Ureter (tissue), 1 donor: ENCODE results near the gene FUBP3. TPM values are rescaled to one million over a fixed set of nuclear protein-coding genes. Genes with fewer than 3 reads are reported as not detected.
"Not testable (repeated sequence)": the region's sequence is repeated elsewhere in the genome, so short reads cannot be mapped to it uniquely, and the experiment has no call there.

Experiments
- DNase-seq: peaks from one replicate; pipeline ENCODE4 v3.0.0-alpha.2; 2020; ENCODE audit warnings: low spot score
- total RNA-seq: library from RNA; stranded (reverse); gene quantifications from one replicate; pipeline ENCODE4 v1.2.4, GENCODE V29; 2023
- donor health status: DM: yes; HTN: yes; CAD: no.

The FUBP3 gene
- total RNA-seq, 1 donor from 2014 or later, result 58.4 TPM

DNA sequence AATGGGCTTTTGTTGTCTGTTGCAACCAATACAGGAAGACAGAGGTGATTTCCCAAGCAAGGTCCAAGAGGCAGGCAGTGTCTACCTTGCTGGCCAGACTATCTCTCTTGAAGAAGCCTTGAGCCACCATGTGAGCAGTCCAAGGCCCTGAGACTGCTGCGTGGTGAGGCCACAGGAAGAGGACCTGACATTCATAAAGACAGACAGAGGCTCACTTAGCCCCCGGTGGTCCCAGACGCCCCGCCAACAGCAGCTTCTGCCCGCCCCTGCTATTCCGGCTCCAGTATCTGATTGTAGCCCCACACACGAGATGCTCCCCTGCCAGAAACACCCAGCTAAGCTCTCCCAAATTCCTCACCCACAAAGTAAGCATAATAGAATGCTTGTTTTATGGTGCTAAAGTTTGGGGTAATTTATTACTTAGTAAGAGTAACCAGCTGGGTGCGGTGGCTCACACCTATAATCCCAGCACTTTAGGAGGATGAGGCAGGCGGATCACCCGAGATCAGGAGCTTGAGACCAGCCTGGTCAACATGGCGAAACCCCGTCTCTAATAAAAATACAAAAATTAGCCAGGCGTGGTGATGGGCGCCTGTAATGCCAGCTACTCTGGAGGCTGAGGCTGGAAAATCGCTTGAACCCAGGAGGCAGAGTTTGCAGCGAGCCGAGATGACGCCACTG, 22.8 kb upstream of the FUBP3 start:
- DNase-seq, result no peak

DNA sequence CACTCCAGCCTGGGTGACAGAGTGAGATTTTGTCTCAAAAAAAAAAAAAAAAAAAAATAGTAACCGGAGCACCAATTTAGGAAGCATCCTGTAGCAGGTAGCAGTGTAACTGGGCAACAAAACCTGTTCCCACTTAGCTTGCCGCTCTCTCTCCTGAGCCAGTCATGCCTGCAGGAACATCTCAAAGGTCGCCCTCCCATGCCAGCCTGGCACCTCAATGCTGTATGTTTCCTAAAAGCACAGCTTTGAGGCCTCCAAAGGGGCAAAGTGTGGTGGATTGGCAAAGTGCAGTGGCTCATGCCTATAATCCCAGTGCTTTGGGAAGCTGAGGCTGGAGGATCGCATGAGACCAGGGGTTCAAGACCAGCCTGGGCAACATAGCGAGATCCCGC, 22.3 kb upstream of the FUBP3 start:
- DNase-seq, result no peak

DNA sequence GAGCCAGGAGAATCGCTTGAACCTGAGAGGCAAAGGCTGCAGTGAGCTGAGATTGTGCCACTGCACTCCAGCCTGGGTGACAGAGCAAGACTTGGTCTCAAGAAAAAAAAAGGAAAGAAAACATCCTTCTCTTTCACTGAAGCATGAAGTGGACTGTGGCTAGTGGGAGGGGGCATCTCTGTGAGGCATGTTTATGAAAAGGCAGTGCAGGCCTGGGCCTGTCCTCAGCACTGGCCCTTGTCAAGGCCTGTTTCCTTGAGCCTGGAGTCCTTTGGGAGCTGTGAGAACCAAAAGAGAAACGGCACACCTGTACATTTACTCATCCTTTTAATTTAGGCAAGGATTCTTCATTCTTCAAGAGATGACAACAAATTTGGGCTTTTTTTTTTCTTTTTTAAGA, 18.3 kb upstream of the FUBP3 start:
- peak; percentile 68 for DNase-seq

DNA sequence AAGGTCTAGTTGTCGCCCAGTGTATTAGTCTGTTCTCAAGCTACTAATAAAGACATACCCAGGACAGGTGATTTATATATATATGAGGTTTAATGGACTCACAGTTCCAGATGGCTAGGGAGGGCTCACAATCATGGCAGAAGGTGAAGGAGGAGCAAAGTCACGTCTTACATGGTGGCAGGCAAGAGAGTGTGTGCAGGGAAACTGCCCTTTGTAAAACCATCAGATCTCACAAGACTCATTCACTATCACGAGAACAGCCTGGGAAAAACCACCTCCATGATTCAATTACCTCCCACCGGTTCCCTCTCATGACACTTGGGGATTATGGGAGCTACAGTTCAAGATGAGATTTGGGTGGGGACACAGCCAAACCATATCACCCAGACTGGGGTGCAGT, 16.9 kb upstream of the FUBP3 start:
- DNase-seq, result not testable (repeated sequence)

DNA sequence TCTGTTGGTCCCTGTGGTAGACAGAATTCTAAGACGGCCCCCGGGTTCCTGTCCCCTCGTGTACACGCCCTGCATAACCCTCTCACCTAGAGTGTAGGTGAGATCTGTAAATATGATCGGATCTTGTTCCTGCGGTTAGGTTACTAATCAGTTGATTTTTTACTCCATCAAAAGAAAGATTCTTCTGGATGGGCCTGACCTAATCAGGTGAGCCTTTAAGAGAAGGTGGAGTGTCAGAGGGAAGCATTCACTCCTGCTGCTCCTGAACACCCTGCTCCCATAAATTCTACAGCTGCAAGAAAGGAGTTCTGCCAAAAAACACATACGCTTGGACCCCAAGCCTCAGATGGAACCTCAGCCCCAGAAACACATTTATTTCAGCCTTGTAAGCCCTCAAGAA, 15.6 kb upstream of the FUBP3 start:
- DNase-seq, result no peak

DNA sequence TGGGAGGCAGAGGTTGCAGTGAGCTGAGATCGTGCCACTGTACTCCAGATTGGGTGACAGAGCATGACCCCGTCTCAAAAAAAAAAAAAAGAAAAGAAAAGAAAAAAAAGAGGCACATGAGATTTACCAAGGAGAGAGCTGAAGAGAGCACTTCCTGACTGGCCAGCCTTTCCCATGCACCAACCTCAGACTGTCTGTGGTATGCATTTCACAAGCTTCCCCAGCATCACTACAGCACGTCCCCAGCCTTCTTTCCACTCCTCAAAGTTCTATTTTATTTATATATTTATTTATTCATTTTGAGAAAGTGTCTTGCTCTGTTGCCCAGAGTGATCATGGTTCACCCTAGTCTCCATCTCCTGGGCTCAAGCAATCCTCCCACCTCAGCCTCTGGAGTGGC, 13.6 kb upstream of the FUBP3 start:
- DNase-seq, result no peak

DNA sequence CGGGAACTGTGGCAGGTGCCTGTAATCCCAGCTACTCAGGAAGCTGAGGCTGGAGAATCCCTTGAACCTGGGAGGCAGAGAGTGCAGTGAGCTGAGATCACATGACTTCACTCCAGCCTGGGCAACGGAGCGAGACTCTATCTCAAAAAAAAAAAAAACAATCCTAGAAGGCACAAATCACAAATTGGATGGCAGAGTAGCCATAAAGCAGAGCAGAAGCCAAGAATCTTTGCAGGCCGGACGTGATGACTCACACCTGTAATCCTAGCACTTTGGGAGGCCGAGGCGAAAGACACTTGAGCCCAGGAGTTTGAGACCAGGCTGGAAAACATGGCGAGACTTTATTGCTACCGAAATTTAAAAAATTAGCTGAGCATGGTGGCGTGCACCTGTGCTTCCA, 9.2 kb upstream of the FUBP3 start:
- no peak for DNase-seq

DNA sequence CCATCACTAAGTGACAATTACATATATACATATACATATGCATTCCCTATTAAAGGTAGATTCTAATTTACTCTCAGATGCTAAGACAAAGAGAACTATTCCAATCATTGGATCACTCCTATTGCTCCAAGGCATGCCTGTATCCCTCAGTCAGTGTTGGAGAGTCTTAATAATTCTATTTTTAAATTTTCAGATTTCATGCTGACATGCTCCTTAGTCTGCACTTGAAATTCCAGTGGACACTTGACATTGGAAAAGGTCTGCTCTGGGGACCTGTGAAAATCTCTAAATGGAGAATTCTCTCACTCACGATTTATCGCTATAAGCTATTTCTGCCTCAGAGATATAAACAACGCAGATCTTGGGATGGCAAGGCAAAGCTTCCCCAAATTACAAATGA, 3.9 kb upstream of the FUBP3 start:
- no peak for DNase-seq

DNA sequence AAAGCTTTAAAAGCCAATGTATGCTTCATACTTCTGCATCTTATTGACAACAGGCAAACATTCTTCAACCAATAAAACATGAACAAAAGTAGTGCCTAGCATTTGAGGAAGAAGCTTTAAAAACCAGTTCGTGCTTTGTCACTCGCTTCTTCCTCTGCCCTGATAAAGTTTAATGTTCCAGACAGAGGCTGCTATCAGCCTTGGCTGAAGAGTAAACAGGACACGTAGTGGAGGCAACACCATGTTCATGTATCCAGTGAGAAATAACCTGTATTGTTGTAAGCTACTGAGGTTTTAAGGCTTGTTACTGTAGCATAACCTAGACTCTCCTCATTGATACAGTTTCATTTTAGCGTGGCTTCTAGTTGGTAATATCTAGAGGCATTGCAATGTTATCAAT, 3.2 kb upstream of the FUBP3 start:
- no peak for DNase-seq

DNA sequence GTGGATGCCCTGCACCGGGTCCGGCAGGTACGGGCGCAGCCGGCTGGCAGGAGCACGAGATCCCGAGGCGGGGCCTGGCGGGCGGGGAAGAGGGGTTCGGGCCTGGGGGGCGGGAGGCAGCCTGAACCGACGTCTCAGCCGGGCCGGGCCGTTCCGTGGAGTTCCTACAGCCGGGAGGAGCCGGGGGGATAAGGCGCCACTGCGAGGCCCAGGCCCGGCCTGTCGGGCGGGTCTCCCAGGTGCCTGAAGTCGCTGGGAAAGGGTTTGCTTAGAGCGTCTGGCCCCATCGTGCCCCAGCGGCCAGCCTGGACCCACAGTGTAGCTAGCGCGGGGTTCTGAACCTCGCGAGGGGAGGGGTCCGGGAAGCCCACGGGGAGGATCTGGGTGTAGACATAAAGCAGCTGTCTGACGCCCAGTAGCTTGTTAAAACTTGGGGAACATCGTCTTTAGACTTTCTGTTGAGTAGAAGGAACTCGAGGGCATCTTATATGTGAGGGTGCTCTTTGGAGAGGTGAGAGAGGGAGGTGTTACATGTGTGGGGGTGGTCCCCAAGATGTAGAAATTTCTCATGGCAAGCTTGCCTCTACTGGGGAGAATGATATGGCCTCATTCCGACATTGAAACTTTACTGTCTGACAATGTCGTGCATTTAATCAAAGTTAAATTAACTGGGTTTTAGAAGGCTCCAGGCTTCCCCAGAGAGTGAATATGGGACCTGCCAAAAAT, 524 bp downstream of the FUBP3 start:
- no peak for DNase-seq

DNA sequence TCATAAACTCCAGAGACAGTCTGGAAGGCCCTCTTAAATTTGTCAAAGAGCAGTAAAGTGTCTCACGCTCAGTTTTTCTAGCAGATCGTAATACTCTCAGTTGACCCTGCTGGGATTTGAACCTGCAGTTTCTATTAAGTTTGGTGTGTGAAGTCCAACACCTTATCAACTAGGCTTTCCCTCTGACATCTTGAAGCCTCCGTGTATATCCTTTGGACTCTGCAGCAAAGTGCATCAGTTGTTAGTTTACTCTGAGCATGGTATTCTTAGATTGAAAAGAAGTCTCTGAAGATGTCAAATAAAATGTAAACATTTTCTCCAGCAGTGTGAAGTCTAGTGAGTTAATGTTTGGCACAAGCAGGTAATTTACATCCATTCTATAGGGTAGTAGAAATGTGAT, 2.4 kb downstream of the FUBP3 start:
- no peak for DNase-seq

DNA sequence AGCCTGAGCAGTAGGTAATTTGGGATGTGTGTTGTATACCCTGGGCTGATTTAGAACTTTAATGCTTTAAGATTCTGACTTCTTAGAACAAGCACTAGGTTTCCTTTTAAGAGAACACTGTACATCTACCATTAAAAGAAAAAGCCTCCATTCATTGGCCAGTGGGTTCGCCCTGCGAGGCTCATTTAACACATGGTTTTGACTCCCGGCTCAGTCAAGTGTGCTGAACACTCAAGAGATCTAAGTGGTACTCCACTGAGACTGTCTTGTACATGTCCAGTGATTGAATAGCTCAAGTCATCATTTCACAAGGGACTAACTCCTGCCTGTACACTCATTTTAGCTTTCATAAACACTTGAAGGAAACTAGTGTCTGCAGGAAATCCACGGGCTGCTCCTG, 3.9 kb downstream of the FUBP3 start:
- no peak for DNase-seq

DNA sequence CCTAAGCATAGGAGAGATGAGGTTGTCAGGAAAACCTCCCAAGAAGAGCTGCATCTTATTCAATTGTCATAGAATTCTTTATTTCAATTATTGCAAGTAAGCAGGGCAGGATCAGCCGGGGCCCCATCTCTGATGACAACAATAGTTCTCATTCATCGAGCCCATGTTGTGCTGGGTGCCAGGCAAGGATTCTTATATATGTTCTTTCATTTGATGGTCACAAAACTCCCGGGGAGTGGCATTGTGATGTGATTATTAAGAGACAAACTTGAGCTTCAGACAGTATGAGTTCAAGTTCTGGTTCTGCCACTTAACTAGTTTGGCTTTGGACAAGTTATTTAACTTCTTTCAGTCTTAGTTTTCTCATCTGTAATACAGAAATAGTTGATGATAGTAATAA, 8.5 kb downstream of the FUBP3 start:
- no peak for DNase-seq

DNA sequence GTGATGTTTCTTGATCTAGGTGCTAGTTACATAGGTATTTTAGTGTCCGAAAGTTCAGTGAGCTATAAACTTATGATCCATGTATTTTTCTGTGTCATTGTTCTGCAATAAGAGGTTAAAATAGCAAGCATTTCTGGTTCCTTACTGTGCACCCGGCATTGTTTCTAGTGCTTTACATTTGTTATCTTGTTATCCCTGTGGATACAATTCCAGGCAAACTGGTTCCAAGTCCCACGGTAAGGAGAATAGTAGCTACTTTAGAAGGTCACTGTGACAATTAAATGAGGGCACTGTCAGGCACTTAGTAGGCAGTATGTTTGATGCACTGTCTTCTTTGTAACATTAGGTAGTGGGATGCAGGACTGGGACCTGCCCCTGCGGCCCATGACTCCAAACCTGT, 9.0 kb downstream of the FUBP3 start:
- no peak for DNase-seq

DNA sequence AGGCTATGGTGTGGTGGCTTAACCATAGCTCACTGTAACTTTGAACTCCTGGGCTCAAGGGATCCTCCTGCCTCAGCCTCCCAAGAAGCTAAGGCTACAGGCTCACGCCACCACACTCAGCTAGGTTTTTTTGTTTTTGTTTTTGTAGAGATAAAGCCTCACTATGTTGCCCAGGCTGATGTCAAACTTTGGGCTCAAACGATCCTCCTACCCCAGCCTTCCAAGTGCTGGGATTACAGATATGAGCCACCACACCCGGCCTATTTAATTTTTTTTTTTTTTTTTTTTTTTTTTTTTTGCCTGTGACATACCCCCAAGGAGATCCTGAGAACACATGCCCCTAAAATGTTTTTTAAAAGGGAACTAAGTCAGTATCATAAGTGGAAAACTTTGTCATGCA, 10.4 kb downstream of the FUBP3 start:
- no peak for DNase-seq

DNA sequence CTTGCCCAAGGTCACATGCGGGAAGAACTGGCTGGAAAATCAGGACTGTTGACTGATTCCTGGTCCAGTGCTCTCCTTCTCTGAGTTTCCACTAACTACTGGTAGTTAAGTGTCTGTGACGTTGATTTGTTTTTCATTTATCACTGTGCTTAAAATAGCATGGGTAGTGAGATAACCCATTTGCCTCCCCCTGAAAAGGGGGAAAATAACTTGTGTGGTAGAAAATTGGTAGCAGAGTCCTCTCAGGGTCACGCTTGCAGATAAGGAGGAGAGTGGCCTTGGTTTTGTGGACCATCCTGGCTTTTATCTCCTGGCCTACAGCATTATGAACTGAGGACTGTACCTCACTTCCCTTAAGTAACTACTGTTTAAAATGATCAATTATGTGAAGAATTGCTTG, 10.9 kb downstream of the FUBP3 start:
- no peak for DNase-seq

DNA sequence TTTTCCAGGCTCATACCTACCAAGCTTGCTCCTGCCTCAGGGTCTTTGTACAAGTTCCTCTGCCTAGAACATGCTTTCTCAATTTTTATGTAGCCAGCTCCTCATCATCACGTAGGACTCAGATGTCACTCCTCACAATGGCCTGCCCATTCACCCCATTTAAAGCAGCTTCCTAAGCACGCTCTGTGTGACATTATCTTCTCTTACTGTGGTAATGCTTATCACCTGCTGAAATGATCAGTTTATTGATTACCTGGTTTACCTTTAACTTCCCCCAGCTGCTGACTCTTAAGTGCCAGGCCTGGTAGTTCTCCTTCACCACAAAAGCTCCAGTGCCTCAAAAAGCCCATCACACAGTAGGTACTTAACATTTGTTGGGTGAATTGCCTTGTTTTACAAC, 13.6 kb downstream of the FUBP3 start:
- DNase-seq, result no peak

DNA sequence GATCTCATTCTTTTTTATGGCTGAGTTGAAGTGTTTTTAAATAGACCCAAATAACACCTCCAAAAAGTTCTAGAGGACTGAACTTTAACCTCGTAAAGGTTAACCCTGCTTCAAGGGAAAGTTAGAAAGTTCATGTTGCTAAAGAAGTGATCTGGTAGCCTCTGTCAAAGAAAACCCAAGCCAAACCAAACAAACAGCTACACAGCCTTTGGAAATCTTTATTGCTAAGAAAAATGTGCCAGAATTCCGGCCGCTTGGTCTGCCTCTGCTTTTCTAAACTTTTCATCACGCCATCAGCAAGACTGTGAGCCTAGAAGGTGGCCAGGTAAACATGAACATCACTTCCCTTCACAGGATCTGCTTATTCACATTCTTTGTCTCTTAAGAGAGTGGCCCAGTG, 17.9 kb downstream of the FUBP3 start:
- DNase-seq, result no peak

DNA sequence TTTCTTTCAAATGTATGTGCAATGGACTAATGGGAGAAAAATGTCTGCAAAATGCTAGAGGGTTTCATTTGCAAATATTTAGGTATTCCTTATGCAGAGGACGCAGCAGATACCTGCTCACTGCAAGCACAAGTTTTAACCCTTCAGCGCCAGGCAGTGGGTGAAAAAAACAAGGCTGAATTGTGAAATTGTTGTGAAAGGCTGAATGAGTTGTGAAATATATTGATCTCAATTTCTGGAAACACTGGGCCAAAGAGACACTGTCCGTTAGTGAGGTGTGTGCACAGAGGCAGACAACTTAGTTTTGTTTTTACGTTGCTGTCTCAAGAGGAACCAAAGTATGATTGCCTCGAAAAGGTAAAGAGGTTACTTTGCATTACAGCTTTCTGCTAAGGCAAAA, 18.8 kb downstream of the FUBP3 start:
- DNase-seq, result no peak

DNA sequence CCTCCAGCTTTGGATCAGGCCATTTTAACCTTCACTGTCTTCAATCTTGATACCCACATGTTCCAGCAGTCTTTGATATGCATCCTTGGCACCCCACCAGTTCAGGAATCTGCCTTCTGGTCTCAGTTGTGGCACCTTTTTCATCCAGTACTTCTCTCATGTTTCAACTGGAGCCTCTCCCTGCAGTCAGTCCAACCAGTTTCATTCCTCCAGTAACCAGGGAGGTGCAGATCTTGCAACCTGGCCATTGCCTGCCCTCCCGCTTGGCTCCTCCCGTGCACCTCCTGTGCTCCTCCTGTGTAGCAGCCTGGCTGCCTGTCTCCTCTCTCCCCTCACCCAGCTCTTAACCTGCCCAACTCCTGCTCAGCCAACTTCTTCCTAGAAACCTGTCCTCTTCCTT, 20.2 kb downstream of the FUBP3 start:
- no peak for DNase-seq

DNA sequence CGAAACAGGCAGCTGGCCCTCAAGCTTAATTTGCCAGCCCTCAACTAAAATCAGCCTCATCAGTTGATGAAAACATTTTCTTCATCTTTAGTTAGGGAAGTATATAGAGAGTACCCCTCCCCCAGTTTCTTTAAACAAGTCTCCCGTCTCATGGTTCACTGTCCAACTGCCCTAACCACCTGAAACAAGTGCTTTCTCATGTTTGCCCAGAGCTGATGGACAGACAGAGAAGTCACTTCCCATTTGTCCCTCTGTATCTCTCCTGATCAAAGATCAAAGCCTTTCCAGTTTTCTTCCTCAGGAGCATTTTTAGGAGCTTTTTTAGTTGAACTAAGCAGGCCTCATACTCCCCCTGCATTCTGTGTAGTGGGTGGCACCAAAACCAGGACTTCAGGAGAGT, 21.7 kb downstream of the FUBP3 start:
- no peak for DNase-seq

DNA sequence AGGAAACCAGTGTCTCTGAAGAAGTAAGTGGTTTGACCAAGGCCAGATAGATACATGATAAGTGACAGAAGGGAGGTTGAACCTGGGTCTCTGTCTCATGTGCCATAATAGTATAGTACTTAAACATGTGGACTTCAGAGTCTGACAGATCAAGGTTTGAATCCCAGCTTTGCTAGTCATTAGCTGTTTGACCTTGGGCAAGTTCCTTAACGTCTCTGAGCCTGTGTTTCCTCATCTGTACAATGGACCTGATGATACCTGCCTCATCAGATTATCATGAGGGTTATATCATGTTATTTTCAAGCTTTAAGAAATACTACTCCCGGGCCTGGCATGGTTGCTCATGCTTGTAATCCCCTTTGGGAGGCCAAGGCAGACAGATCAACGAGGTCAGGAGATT, 24.9 kb downstream of the FUBP3 start:
- no peak for DNase-seq

DNA sequence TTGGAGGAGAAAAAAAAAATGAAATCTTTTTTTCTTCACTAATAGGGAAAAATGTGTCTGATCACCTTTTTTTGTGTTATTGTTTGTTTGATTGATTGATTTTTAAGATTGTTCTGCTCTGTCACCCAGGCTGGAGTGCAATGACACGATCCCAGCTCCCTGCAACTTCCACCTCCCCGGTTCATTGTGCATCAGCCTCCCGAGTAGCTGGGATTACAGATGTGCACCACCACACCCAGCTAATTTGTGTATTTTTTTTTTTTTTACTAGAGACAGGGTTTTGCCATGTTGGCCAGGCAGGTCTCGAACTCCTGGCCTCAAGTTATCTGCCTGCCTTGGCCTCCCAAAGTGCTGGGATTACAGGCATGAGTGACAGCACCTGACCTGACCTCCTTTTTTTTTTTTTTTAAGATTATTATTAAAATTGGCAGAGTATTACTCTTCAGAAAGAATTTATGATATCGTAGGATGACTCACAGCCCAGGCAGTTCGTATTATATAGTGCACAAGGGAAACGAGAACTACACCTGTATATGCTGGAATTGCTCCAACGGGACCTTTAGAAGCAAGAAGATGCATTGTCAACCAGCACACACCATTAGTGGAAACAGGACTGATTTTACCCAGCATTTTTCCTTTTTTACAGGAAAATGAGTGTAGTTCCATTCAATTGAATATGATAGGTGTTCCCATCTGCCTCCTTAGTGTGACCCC, 27.7 kb downstream of the FUBP3 start:
- DNase-seq, result no peak
